AG09319 (cell line): ENCODE results near the gene TALDO1.
A peak's percentile ranks its signal among the peaks of the same experiment; 100 is the strongest.

ENCODE experiments used
- DNase-seq: peaks from one replicate; pipeline ENCODE4 v3.0.0-alpha.2; 2010; ENCODE audit warnings: low read depth; ENCODE audit errors: extremely low read depth
- CTCF ChIP-seq: IDR thresholded peaks from 2 replicates; pipeline ENCODE4 v1.5.1; 2011; ENCODE audit warnings: low read depth, mild to moderate bottlenecking, inconsistent platforms, low read length, moderate library complexity

The TALDO1 gene

GRCh38 chr11:810040-810567 lies 62.8 kb downstream of the TALDO1 start:
- no peak for DNase-seq
- no peak for TF ChIP-seq CTCF

- TF ChIP-seq CTCF: peak; percentile 4
- no peak for DNase-seq
Observed at GRCh38 chr11:811446-812245, 64.4 kb downstream of the TALDO1 start.

- no peak for DNase-seq
Observed at GRCh38 chr11:812390-812789, 65.1 kb downstream of the TALDO1 start.

DNA sequence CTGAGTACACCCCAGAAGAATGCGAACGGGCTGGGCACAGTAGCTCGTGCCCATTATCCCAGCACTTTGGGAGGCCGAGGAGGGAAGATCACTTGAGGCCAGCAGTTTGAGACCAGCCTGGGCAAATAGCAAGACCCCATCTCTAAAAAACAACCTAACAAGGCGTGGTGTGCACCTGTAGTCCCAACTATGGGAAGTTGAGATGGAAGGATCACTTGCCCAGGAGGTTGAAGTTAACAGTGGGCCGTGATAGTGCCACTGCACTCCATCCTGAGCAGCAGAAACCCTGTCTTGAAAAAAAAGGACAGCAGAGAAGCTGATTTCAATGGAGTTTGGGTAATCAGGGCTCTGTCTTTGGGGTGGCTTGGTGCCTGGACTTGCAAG lies 65.8 kb downstream of the TALDO1 start:
- no peak for DNase-seq

More at GRCh38 chr11:812390-812789, 65.1 kb downstream of the TALDO1 start:
- no peak for TF ChIP-seq CTCF

DNA sequence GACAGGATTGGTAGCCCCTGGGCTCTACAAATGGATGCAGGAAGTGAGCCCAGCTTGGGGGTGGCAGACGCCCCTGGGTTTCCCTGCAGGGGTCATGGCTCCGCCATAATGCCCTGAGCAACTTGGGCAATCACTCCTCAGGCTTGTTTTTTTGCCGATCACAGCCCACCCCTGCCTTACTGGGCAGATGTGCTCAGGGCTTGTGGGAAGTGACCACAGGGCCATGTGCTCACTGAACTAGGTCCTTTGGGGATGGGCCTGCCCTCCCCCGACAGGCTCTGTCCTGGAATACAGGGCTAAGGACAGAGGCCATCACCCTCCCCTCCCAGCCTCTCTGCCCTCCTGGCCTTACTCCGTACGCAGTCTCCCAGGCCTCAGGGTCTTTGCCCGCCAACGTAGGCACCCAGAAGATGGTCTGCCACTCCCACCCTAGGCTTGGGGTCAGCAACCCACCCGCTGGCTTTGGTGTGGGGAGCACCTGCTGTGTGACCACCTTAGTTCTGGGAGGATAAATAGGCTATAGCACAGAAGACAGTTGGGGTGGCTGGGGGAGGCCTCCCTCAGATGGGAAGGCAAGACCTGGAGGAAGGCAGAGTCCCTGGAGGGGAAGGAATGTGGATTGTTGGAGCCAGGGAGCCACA lies 66.3 kb downstream of the TALDO1 start:
- no peak for DNase-seq
- no peak for TF ChIP-seq CTCF

More for the DNA sequence above, 65.8 kb downstream of the TALDO1 start:
- TF ChIP-seq CTCF: no peak
